K562 (cell line): Measurements from ENCODE around the gene RCC2. TPM values are rescaled to one million over a fixed set of nuclear protein-coding genes. Genes with fewer than 3 reads are reported as not detected.

Source experiments
- BACH1 ChIP-seq: fragments of 200-800 bp; sonication (Bioruptor generic); IDR thresholded peaks from 2 replicates; pipeline ENCODE4 v1.6.1; 2016; ENCODE audit warnings: missing genetic modification characterization, missing compliant biosample characterization
- DEAF1 ChIP-seq: fragments of 450-650 bp; formaldehyde crosslinking; IDR thresholded peaks from 2 replicates; pipeline ENCODE4 v1.4.0; 2020; ENCODE audit warnings: mild to moderate bottlenecking, moderate library complexity
- DIDO1 ChIP-seq: fragments of 450-650 bp; IDR thresholded peaks from 2 replicates; pipeline ENCODE4 v1.6.1; 2016; ENCODE audit warnings: low read depth, missing biosample characterization, missing genetic modification characterization
- FIP1L1 ChIP-seq: fragments of 200-400 bp; formaldehyde crosslinking; IDR thresholded peaks from 2 replicates; pipeline ENCODE4 v1.6.1; 2018; ENCODE audit warnings: mild to moderate bottlenecking, low read depth, low read length; ENCODE audit not compliant: poor library complexity, severe bottlenecking
- FUS ChIP-seq: fragments of 200-400 bp; formaldehyde crosslinking; optimal IDR thresholded peaks from 2 replicates; pipeline ENCODE3; 2017; ENCODE audit warnings: low read depth, low read length
- IRF9 ChIP-seq: fragments of 450-650 bp; IDR thresholded peaks from 2 replicates; pipeline ENCODE4 v1.6.1; 2016; ENCODE audit warnings: missing biosample characterization, missing genetic modification characterization
- LEF1 ChIP-seq: fragments of 450-650 bp; IDR thresholded peaks from 2 replicates; pipeline ENCODE4 v1.6.1; 2016; ENCODE audit warnings: mild to moderate bottlenecking
- MAFK ChIP-seq: IDR thresholded peaks from 2 replicates; pipeline ENCODE4 v1.6.1; 2011; ENCODE audit warnings: low read length, improper control_type of control experiment
- MNT ChIP-seq, 2 experiments: fragments of 450-650 bp; conservative IDR thresholded peaks; 2 replicates each; pipeline ENCODE4 v1.6.1; 2017; ENCODE audit warnings: mild to moderate bottlenecking in 2 of 2, moderate library complexity in 2 of 2
- NRF1 ChIP-seq, 2 experiments: fragments of 450-650 bp; IDR thresholded peaks in 1 of 2; conservative IDR thresholded peaks in 1 of 2; 2 replicates each; pipeline ENCODE4 v1.6.1; 2014; ENCODE audit warnings: mild to moderate bottlenecking in 2 of 2
- RAD51 ChIP-seq: fragments of 450-650 bp; IDR thresholded peaks from 2 replicates; pipeline ENCODE4 v1.7.1; 2016; ENCODE audit warnings: low read depth, mild to moderate bottlenecking, borderline replicate concordance
- SMAD1 ChIP-seq: fragments of 150-350 bp; IDR thresholded peaks from 2 replicates; pipeline ENCODE4 v1.6.1; 2014; ENCODE audit warnings: low read length, low read depth; ENCODE audit not compliant: partially characterized antibody
- SRSF9 ChIP-seq: fragments of 200-400 bp; formaldehyde crosslinking; IDR thresholded peaks from 2 replicates; pipeline ENCODE4 v1.6.1; 2017; ENCODE audit warnings: low read depth, low read length, borderline replicate concordance
- ZBTB43 ChIP-seq: sonication (generic); formaldehyde crosslinking; IDR thresholded peaks from 2 replicates; pipeline ENCODE4 v1.8.0; 2023; ENCODE audit warnings: mild to moderate bottlenecking, missing genetic modification reagents
- ZHX1 ChIP-seq: fragments of 150-350 bp; conservative IDR thresholded peaks from 2 replicates; pipeline ENCODE4 v1.6.1; 2014; ENCODE audit warnings: low read length
- ZNF655 ChIP-seq: fragments of 250-450 bp; sonication (Bioruptor Pico); IDR thresholded peaks from 2 replicates; pipeline ENCODE4 v1.5.0; 2021
- ZNF766 ChIP-seq: fragments of 200-800 bp; sonication (Bioruptor generic); conservative IDR thresholded peaks from 2 replicates; pipeline ENCODE4 v1.6.1; 2016; ENCODE audit warnings: missing genetic modification characterization, missing compliant biosample characterization
- polyA plus RNA-seq, 8 experiments: library from polyadenylated mRNA; depleted of rRNA in 4 of 8; stranded (reverse) in 5 of 8; unstranded in 3 of 8; fragments of >200 nt; fragmentation: Nextera tagmentation in 2 of 8; fragmentation: Illumina TruSeq in 1 of 8; extraction: Ambion mirVana in 2 of 8; extraction: Trizol in 1 of 8; gene quantifications; 2 replicates each; pipeline versions ENCODE4 v1.2.1 to v1.2.3, GENCODE V29; 2011 to 2014; ENCODE audit warnings: inconsistent platforms in 1 of 8, missing spikeins in 1 of 8
- total RNA-seq, 7 experiments: library from RNA; depleted of rRNA in 6 of 7; stranded (reverse); fragments of >200 nt in 6 of 7; fragmentation: Illumina TruSeq in 2 of 7; extraction: Trizol in 2 of 7; gene quantifications; 2 replicates each; pipeline versions ENCODE4 v1.2.1 to v1.2.3, GENCODE V29; 2011 to 2021; ENCODE audit warnings: low replicate concordance in 1 of 7

Gene RCC2
- total and polyA plus RNA-seq, 9 of the 15 experiments (the other 6 are each of a cell fraction or from before 2014, with no cell fraction given) = 31.8 to 292 (median 116) TPM

DNA sequence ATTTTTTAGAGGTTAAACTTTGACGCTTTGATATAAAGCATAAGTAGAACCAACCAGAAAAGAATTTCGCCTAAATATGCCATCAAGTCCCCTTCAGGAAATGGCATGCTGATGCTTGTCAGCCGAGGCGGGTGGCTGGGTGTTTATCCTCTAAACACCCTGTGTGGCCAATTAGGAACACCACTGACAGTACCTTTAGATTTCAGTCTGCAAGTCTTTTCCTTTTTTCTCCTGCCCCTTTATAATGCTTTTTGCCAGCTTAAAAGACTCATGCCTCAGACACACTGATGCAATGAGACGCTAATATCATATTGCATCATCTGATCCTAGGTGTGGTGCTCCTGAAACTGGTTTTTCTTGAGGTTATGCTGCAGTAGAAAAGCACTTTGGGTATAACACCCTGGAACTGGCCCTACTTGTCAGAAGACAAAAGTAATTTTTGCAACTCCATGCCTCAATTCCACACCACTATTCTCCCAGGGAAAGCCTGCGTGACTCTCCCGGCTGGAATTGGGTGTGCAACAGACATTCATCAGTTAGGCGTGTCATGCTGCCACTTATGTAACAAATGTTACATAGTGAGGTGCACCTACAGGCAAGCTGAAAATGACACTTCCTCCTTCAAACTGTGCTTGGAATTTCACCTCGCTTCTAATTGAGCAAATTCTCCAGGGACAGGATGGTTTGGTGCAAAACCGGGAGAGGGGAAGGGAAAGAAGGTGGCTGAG, 2.0 kb upstream of the RCC2 start (continued):
- peak; percentile 32 to 40; a peak in 1 of 4 replicates for TF ChIP-seq MNT (conservative IDR thresholded peaks at IDR 0.05)
- TF ChIP-seq RAD51 = no peak
- peak; percentile 90 for TF ChIP-seq ZBTB43 (CRISPR knock-in tag)
- TF ChIP-seq DIDO1 = 0 out of 2 replicates have a peak, but pooled peaks have one; percentile 20
- TF ChIP-seq FIP1L1 = no peak
- TF ChIP-seq ZHX1 = no peak
- TF ChIP-seq SMAD1 = peak; percentile 18
- peak; percentile 97 for TF ChIP-seq IRF9
- peak; percentile 59; the same call in 1 of the 2 replicates for TF ChIP-seq LEF1
- peak; percentile 68 for TF ChIP-seq BACH1 (tag)
- TF ChIP-seq SRSF9 = no peak
- no peak for TF ChIP-seq FUS
- TF ChIP-seq NRF1 (conservative IDR thresholded peaks at IDR 0.05 in 1 of 2, IDR thresholded peaks at IDR 0.05 in 1 of 2) = peak in 1 of 2 experiments; percentile 17; a peak in 1 of 4 replicates
- no peak for TF ChIP-seq ZNF655 (CRISPR knock-in tag)
- peak; percentile 79 for TF ChIP-seq ZNF766 (CRISPR knock-in tag)
- TF ChIP-seq DEAF1 = 0 out of 2 replicates have a peak, but pooled peaks have one; percentile 43
- TF ChIP-seq MAFK = peak; percentile 35; the same call in 1 of the 2 replicates
